ENCODE data around the gene SPN. TPM values are rescaled to one million over a fixed set of nuclear protein-coding genes. Genes with fewer than 3 reads are reported as not detected.

The SPN gene
- total and polyA plus RNA-seq, 2 donors from 2014 or later: 1.0 to 8.8 TPM

DNA sequence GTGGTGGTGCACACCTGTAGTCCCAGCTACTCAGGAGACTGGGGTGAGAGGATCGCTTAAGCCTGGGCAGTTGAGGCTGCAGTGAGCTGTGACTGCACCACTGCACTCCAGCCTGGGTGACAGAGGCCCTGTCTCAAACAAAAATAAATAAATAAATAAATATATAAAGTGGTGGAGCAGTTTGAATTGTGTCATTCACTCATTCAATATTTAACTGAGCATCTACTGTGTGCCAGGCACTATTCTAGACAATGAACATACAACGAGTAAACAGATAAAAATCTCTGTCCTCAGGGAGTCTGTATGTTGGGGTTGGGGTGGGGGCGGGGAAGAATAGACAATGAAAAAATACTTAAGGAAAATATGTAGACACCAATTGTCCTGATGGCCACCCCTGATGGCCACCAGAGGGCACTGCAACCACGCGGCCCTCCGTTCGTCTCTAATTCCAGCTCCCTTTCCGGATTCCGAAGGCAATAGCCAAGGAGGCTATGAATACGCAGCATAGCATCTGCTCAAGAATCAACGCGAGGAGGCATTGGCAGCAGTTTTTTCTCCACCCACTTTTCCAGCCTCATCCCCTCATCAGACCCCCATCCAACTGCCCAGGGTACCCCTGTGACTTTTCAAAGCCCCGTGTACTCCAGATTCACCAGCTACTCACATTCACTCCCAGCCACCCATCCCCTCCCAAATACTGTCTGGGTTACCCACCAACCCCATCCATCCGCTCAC, 37.4 kb downstream of the SPN start:
- intact Hi-C loops (cut with DNase I): no loop called here

GRCh38 chr16:29701214-29701555, 38.1 kb downstream of the SPN start:
- intact Hi-C loops (cut with DNase I): no loop called here
- Histone ChIP-seq H3K27me3 (ENCODE audit: control insufficient read depth, insufficient read depth, low read length) (no peaks in the 10 kb centered on the region), H3K4me1 (ENCODE audit: control insufficient read depth in 2 of 3, insufficient read depth in 2 of 3, low read depth in 1 of 3, low read length in 3 of 3) (peaks cover 0 to 2% (median 0%) of the 10 kb centered on the region in 3 donors), H3K36me3 (ENCODE audit: control insufficient read depth in 2 of 3, insufficient read depth in 3 of 3, low read length in 3 of 3) (peaks cover 0 to 2% (median 0%) of the 10 kb centered on the region in 3 donors), H3K9ac (ENCODE audit: low read length in 3 of 3) (no peak overlapping the region), H3K9me3 (ENCODE audit: control insufficient read depth in 2 of 3, insufficient read depth in 1 of 3, low read length in 3 of 3) (no peaks in the 10 kb centered on the region), H3K27ac (ENCODE audit: low read depth in 2 of 2, low read length in 2 of 2) (no peak overlapping the region), H3K4me3 (ENCODE audit: low read length in 3 of 3) (no peak overlapping the region)
- DNase-seq (no peak), FAIRE-seq (no peak)
- TF ChIP-seq CTCF (IDR thresholded peaks at IDR 0.05; ENCODE audit: borderline replicate concordance, extremely low read depth, insufficient read depth): no peak

More for the DNA sequence above, 37.4 kb downstream of the SPN start:
- DNase-seq (peak; percentile 79 to 86 (median 84)), FAIRE-seq (no peak)
- no peak overlapping the region for H3K4me3 ChIP-seq (ENCODE audit: low read length in 3 of 3)
- peaks cover 0 to 2% (median 0%) of the 10 kb centered on the region in 3 donors for H3K36me3 ChIP-seq (ENCODE audit: control insufficient read depth in 2 of 3, insufficient read depth in 3 of 3, low read length in 3 of 3)
- peak; percentile 82 for TF ChIP-seq CTCF (IDR thresholded peaks at IDR 0.05; ENCODE audit: borderline replicate concordance, extremely low read depth, insufficient read depth)
- no peaks in the 10 kb centered on the region for H3K9me3 ChIP-seq (ENCODE audit: control insufficient read depth in 2 of 3, insufficient read depth in 1 of 3, low read length in 3 of 3)
- no peaks in the 10 kb centered on the region for H3K27me3 ChIP-seq (ENCODE audit: control insufficient read depth, insufficient read depth, low read length)
- H3K9ac ChIP-seq (ENCODE audit: low read length in 3 of 3): no peak overlapping the region
- peaks cover 0 to 2% (median 0%) of the 10 kb centered on the region in 3 donors for H3K4me1 ChIP-seq (ENCODE audit: control insufficient read depth in 2 of 3, insufficient read depth in 2 of 3, low read depth in 1 of 3, low read length in 3 of 3)
- no peak overlapping the region for H3K27ac ChIP-seq (ENCODE audit: low read depth in 2 of 2, low read length in 2 of 2)

DNA sequence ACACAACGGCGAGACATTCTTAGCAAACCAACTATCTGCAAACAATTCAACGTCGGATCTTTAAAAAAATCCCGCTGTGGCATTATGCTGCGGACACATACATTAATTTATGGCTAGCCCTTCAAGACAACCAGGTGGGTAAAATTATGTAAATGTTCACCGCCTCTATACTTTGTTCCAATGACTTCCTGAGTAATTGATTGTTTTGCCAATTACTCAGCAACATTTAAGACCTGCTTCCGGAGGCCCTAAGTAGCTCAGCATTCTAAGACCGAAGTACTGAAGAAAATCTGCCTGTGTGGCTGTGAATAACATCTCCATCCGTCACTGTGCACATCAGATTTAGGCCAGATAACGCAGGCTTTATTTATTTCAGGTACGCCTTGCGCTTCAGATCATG, 39.2 kb downstream of the SPN start:
- no peak for TF ChIP-seq CTCF (IDR thresholded peaks at IDR 0.05; ENCODE audit: borderline replicate concordance, extremely low read depth, insufficient read depth)
- intact Hi-C loops (cut with DNase I): no loop called here
- Histone ChIP-seq H3K27ac (ENCODE audit: low read depth in 2 of 2, low read length in 2 of 2) (no peak overlapping the region), H3K9ac (ENCODE audit: low read length in 3 of 3) (no peak overlapping the region), H3K27me3 (ENCODE audit: control insufficient read depth, insufficient read depth, low read length) (no peaks in the 10 kb centered on the region), H3K36me3 (ENCODE audit: control insufficient read depth in 2 of 3, insufficient read depth in 3 of 3, low read length in 3 of 3) (peaks cover 0 to 2% (median 0%) of the 10 kb centered on the region in 3 donors), H3K9me3 (ENCODE audit: control insufficient read depth in 2 of 3, insufficient read depth in 1 of 3, low read length in 3 of 3) (no peaks in the 10 kb centered on the region), H3K4me1 (ENCODE audit: control insufficient read depth in 2 of 3, insufficient read depth in 2 of 3, low read depth in 1 of 3, low read length in 3 of 3) (peaks cover 0 to 2% (median 0%) of the 10 kb centered on the region in 3 donors), H3K4me3 (ENCODE audit: low read length in 3 of 3) (no peak overlapping the region)
- DNase-seq: peak in 2 of 5 donors; percentile 48 to 68
- FAIRE-seq: no peak
